GM21576 (cell line): ENCODE measurements around the gene MRPL51.

ENCODE experiments used
- ATAC-seq: cut with Tn5 transposase; IDR thresholded peaks from one replicate; pipeline ENCODE4 v1.9.1; 2021; ENCODE audit warnings: mild to moderate bottlenecking, moderate library complexity; ENCODE audit not compliant: unreplicated experiment

The MRPL51 gene

DNA sequence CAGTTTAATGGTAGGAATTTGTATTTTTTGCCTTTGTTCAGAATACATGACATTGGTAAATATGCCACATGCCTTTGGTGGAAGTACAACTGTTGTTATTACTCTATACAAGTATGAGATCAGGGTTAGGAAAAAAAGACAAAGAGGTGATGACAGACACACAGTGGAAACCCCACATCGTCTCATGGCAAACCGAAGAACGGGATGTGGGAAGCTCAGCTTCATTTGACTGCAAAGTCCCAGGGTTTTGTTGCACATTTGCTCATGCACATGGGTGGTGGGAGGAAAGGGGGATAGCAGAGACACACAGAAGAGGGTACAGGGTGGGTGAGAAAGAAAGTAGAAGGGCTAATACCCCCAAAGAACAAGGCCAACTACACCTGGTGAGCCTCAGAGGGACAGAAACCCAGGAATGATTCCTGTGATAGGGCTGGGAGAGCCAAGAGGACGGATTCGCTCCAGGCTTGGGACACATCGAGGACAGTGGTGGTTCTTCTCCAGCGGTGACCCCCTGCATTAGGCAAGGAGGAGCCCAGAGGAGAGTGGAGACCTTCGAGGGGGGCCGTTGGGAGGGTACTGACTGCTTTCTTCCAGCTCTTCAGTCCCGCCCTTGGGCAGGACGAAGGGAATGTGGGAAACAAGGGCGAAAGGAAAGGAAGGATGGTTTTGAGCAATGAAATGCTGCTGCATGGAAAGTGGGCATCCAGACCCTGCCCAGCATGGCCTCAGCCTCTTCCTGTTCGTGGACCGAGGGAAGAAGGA is 30.6 kb downstream of the MRPL51 start:
- peak; percentile 3 for ATAC-seq

DNA sequence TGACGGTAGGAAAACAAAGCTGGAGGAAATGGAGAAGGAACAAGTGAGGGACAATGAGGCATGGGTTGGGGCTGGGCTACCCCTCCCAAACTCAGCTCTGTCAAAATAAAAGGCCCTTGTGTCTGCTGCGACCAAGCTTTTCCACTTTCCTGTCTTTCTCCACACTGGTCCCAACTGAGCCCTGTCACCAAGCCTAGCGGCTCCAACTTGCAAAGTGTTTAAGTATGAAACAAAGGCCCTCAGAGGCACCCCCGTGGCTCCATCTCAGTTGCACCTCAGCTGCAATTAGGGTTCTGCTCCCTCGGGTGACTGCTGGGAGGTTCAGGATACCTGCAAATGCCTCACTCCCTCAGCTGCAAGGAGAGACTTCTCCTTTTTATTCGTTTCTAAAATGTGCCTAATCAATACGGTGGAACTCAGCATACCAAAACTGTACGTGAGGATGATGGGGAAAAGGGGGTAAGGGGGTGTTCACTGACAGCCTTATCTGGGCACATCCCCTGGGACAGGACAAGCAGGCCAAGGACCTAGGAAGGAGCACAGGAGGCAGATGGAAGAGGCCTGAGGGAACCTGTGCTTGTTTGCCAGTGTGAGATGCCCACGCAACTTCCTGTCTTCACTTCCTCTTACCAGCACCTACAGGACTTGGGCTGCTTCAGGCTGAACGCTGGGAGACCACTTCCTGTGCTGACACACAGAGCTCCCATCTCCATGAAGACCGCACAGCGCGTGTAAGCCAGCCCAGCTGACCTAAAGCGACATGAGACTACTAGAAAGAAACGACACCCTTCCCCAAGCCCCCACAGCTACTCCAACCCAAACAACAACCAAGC is 31.4 kb downstream of the MRPL51 start:
- peak; percentile 69 for ATAC-seq

DNA sequence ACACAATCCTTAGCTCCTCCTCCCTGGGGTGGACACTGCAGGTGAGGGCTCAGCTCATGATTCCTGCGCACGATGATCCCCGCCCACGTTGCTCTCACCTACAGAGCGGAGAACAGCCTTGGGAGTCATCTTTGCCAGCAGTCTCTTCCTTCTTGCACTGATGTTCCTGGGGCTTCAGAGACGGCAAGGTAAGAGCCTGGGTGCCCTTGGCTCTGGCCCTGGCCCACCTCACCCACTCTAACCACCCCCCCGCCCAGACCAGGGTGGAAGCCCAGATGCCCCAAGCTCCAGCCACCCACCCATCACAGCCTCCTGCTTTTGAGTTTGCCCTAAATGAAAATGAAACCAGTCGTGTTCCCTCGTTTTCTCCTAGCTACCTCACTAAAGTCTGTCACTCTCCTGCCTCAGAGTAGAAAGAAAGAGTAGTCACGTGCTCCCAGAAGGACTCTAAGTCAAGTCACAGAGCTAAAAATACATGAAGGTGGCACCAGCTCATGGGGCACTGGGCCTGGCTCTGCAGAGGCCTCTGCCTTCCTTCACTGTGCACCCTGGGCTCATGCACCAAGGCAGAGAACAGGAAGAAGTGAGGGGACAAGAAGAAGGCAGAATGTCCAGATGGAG is 32.2 kb downstream of the MRPL51 start:
- ATAC-seq: no peak

- no peak for ATAC-seq
These were observed 34.1 kb downstream of the MRPL51 start for GRCh38 chr12:6459004-6459337.

DNA sequence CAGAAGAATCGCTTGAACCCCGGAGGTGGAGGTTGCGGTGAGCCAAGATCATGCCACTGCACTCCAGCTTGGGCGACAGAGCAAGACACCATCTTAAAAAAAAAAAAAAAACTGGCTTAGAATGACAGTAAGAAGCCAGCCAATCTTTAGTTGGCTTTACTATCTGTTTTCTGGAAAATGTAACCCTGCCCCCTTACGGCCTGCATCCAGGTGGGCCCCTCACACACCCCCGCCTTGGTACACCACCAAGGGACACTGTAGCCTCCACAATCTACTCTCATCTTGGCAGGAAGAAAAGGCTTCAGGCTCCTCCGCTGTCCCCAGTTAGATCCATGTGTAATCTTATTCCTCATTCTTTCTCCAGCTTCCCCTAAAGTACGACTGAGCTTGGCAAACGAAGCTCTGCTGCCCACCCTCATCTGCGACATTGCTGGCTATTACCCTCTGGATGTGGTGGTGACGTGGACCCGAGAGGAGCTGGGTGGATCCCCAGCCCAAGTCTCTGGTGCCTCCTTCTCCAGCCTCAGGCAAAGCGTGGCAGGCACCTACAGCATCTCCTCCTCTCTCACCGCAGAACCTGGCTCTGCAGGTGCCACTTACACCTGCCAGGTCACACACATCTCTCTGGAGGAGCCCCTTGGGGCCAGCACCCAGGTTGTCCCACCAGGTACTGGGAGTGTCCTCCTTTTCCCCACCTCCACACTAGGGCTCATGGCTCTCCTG is 34.6 kb downstream of the MRPL51 start:
- ATAC-seq: no peak

GRCh38 chr12:6457220-6457945 is 35.7 kb downstream of the MRPL51 start:
- no peak for ATAC-seq

DNA sequence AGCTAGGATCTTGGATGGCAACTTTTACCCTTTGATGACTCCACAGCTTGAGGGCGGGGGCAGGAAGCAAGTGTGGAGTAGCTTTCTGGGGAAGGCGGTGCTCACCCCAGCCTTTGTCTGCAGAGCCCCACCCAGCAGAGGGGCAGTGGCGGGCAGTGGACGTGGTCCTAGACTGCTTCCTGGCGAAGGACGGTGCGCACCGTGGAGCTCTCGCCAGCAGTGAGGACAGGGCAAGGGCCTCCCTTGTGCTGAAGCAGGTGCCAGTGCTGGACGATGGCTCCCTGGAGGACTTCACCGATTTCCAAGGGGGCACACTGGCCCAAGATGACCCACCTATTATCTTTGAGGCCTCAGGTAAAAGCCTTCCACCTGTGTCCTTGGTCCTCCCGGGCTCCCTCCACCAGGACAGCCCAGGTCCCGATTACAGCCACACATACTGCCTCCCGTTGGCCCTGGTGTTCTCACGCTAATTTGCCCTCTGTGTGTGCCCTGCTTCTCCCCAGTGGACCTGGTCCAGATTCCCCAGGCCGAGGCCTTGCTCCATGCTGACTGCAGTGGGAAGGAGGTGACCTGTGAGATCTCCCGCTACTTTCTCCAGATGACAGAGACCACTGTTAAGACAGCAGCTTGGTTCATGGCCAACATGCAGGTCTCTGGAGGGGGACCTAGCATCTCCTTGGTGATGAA is 40.0 kb downstream of the MRPL51 start:
- ATAC-seq: no peak

GRCh38 chr12:6452245-6452943 is 40.7 kb downstream of the MRPL51 start:
- no peak for ATAC-seq

DNA sequence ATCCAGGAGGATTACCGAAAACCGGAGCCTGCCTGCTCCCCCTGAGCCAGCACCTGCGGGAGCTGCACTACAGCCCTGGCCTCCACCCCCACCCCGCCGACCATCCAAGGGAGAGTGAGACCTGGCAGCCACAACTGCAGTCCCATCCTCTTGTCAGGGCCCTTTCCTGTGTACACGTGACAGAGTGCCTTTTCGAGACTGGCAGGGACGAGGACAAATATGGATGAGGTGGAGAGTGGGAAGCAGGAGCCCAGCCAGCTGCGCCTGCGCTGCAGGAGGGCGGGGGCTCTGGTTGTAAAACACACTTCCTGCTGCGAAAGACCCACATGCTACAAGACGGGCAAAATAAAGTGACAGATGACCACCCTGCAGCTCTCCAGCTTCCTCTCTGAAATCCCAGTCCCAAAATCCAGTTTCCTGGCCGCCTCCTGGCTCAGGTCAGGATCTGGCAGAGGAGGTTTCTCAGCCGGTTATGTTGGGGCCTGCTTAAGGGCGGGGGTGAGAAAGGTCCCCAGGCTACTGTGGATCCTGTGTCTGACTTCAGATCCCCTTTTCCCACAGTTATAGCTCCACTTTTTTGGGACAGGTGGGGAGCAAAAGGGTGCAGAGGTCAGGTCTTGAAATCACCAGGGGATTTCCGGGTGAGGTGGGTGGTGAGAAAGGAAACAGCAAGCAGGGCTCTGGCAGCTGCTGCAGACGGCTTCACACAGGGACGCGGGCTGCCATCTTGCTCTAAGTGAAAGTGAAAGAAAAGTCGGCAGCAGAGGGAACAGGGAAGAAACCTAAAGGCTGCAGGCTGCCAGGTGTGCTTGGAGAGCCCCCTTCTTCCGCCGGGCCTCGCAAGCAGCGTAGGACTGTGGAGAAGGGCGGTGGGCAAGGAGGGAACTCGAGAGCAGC is 41.5 kb downstream of the MRPL51 start, which contains the start of gene TAPBPL:
TSS of gene TAPBPL (plus strand) at position 695 of the 897 bp plus-strand sequence. CDS start 207 bp downstream, outside the sequence.
- ATAC-seq: peak; percentile 62

- no peak for ATAC-seq
These were observed 42.2 kb downstream of the MRPL51 start for GRCh38 chr12:6450869-6451347.

DNA sequence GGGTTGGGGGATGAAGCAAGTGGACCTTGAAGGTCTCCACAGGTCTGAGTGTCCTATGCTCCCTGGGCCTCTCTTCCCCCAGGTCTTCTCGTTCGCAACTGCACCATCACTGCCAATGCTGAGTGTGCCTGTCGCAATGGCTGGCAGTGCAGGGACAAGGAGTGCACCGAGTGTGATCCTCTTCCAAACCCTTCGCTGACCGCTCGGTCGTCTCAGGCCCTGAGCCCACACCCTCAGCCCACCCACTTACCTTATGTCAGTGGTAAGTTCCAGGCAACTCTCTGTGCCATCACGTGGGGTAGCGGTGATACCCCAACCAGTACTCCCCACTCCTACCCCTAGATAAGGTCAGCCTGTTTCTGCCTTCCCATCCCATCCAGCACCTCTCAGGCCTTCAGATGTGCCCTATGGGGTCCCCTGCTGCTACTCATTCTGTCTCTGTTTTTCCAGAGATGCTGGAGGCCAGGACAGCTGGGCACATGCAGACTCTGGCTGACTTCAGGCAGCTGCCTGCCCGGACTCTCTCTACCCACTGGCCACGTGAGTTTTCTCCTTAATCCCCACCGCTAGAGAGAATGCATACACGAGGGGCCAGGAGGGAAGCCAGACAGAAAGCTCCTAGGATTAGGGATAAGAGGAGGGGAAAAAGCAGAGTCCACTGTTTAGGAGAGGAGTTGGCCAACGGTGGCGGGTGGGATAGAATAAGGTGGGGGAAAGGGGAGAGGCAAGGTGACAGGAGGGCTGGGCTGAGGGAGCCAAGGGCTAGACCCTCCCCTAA is 42.8 kb downstream of the MRPL51 start:
- no peak for ATAC-seq

- no peak for ATAC-seq
These were observed 48.1 kb downstream of the MRPL51 start, which contains the start of gene CD27 for GRCh38 chr12:6444704-6445688. TSS of gene CD27 (plus strand) at chr12:6444955. CDS start at chr12:6445096, 141 bp downstream.

GRCh38 chr12:6444031-6444430 is 49.0 kb downstream of the MRPL51 start:
- ATAC-seq: no peak

DNA sequence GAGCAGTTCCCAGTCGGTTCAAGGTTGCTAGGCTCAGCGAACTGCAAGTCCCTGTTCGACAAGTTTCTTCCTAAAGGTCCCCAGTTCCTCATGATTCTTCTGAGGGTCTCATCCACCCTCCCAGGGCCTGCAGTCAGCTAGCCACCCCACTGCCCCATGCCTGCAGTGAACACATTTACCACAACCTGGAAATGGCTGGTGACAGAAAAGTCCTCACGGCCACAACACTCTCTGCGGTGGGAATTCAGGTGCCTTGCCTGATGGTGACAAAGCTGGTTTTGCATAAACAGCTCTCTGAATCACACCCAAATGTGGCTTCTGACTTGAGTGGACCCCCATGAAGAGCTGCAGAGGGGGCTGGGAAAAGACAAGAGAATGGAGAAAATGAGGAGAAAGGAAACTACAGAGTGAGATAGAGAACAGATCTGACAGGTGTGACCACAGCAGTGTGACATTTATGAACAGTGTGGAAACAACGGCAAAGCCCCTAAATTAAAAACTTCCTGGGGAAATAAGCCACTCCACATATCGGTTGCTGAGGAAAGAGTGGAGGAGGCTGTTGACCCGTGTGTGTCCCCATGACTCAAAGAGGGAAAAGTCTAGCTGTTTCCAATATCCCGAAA is 49.6 kb downstream of the MRPL51 start:
- peak; percentile 30 for ATAC-seq

- ATAC-seq: no peak
These were observed 50.2 kb downstream of the MRPL51 start for GRCh38 chr12:6442836-6443235.
